ENCODE measurements around the gene PKD1L1.

- TF ChIP-seq, protein P1, sequence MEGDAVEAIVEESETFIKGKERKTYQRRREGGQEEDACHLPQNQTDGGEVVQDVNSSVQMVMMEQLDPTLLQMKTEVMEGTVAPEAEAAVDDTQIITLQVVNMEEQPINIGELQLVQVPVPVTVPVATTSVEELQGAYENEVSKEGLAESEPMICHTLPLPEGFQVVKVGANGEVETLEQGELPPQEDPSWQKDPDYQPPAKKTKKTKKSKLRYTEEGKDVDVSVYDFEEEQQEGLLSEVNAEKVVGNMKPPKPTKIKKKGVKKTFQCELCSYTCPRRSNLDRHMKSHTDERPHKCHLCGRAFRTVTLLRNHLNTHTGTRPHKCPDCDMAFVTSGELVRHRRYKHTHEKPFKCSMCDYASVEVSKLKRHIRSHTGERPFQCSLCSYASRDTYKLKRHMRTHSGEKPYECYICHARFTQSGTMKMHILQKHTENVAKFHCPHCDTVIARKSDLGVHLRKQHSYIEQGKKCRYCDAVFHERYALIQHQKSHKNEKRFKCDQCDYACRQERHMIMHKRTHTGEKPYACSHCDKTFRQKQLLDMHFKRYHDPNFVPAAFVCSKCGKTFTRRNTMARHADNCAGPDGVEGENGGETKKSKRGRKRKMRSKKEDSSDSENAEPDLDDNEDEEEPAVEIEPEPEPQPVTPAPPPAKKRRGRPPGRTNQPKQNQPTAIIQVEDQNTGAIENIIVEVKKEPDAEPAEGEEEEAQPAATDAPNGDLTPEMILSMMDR (optimal IDR thresholded peaks at IDR 0.05 in 1 of 3, IDR thresholded peaks at IDR 0.05 in 1 of 3, conservative IDR thresholded peaks at IDR 0.05 in 1 of 3; ENCODE audit: extremely low read depth in 1 of 3, insufficient read depth in 2 of 3, low read length in 3 of 3) = no peak
- no peak for TF ChIP-seq EZH2 (IDR thresholded peaks at IDR 0.05; ENCODE audit: low read length)
Measured at GRCh38 chr7:47877336-47877735, 70.9 kb downstream of the PKD1L1 start.
